ENCODE results near the gene TLCD2.
"Not testable (repeated sequence)": the region's sequence is repeated elsewhere in the genome, so short reads cannot be mapped to it uniquely, and the experiment has no call there.

The TLCD2 gene, protein sequence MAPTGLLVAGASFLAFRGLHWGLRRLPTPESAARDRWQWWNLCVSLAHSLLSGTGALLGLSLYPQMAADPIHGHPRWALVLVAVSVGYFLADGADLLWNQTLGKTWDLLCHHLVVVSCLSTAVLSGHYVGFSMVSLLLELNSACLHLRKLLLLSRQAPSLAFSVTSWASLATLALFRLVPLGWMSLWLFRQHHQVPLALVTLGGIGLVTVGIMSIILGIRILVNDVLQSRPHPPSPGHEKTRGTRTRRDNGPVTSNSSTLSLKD

DNA sequence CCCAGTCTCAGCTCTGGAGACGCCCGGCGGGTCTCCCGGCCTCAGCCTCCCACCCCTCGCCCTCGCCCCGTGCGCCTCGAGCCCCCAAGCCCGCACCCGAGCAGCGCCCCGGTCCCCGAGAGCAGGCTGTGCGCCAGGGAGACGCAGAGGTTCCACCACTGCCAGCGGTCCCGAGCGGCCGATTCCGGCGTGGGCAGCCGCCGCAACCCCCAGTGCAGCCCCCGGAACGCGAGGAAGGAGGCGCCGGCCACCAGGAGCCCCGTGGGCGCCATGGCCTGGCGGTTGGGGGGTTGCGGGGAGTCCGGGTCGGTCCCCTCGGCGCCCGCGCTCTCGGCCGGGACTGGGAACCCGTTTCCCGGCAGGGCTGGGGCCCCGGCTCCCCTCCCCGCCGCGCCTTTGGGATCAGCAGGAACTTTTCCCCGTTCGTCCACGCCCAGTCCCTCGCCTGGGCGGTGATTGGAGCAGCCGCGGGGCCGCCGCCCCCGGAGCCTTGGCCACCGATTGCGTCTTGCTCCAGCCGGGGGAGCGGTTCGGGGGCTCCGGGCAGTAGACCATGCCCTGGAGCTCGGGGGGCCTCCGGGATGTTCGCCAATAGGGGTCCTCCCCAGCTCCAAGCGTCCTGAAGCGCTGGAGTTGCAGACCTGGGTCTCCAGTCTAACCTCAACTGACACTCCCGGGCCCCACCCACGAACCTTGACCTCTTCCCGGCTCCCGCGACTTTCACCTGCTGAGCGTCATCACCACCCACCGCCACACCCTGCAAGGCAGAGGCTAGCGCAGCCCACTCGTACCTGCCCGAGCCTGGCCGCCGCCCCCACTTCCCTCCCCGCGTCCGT lies at the start of gene TLCD2:
TSS of gene TLCD2 (minus strand) at position 407 of the 836 bp plus-strand sequence. CDS start at position 272, 135 bp downstream.
- DNase-seq: peak; percentile 0

DNA sequence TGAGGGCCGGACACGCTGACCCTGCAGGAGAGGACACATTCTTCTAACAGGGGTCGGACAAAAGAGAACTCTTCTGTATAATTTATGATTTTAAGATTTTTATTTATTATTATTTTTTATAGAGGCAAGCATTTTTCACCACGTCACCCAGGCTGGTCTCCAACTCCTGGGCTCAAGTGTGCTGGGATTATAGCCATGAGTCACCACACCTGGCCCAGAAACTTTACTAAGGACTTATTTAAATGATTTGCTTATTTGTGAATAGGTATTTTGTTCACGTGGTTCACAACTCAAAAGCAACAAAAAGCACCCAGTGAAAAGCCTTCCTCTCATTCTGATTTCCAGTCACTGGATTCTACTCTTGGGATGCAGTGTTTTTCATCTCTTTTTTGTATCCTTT lies 49.4 kb upstream of the TLCD2 start:
- no peak for DNase-seq

DNA sequence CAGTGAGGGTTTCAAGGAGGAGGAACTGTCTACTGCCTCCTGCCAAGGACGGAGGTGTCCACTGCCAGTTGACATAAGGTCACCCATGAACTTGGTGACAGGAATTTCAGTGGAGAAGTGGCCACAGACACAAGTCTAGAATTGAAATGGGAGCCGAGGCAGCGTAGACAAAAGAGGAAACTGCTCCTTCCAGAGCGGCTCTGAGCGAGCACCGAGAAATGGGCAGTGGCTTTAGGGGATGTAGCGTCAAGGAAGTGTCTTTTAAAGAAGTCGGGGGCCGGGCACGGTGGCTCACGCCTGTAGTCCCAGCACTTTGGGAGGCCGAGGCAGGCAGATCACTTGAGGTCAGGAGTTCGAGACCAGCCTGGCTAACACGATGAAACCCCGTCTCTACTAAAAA lies 48.6 kb upstream of the TLCD2 start:
- DNase-seq: no peak

DNA sequence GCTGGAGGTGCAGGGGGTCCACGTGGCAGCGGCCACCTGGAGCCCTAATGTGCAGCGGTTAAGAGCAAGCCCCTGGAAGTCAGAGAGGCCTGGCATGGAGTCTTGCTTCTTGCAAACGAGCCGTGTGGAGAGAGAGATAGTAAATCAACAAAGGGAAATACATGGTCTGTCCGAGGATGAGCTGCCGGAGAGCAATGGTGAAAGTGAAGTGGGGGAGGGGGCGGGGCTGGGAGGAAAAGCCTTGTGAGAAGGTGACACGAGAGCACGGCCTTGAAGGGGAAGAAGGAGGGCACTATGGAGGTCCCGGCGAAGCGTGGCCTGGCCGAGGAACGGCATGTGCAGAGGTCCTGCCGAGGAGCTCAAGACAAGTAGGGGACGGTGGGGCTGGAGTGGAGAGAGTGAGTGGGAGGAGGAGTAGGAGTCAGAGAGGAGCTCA lies 45.7 kb upstream of the TLCD2 start:
- no peak for DNase-seq

DNA sequence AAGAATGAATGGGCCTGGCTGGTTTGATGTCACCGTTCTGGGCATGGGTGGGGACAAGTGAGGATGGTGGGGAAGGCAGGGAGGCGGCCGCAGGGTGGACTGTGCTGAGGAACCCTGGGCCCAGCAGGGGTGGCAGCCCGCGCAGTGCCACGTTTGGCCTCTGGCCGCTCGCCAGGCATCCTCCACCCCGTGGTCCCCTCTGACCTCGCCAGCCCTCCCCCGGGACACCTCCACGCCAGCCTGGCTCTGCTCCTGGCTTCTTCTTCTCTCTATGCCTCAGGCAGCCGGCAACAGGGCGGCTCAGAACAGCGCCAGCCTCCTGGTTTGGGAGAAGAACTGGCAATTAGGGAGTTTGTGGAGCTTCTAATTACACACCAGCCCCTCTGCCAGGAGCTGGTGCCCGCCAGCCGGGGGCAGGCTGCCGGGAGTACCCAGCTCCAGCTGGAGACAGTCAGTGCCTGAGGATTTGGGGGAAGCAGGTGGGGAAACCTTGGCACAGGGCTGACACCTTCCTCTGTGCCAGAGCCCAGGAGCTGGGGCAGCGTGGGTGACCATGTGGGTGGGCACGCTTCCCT lies 45.2 kb upstream of the TLCD2 start:
- no peak for DNase-seq

DNA sequence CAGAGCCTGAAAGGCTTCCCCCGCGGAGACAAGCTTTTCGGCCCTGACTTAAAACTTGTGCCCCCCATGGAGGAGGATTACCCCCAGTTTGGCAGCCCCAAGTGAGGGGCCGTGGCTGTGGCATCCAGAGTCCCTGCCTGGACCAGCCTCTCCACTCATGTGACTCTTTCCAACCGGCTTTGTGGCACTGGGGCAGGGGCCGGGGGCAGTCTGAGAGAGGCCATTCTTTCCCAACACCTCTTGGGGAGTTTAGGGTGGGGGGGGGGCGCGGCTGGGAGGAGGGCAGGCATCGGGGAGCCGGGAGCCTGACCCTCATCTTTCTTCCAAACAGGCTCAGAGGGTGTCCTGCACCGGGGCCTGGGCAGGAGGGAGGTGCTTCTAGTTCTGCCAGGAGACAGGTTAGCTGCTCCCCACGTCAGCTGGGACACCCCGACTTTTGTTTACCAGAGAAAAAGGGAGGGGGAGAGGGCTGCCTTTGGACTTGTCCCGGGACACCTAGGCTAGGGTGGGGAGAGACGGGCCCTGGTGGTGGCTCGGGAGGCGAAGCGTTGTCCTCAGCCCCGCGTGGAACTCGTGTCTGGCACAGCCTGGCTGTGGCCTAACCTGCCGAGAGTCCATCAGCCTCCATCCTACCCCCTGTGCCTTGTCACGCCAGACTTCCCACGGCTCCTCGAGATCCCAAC lies 44.4 kb upstream of the TLCD2 start:
- no peak for DNase-seq

DNA sequence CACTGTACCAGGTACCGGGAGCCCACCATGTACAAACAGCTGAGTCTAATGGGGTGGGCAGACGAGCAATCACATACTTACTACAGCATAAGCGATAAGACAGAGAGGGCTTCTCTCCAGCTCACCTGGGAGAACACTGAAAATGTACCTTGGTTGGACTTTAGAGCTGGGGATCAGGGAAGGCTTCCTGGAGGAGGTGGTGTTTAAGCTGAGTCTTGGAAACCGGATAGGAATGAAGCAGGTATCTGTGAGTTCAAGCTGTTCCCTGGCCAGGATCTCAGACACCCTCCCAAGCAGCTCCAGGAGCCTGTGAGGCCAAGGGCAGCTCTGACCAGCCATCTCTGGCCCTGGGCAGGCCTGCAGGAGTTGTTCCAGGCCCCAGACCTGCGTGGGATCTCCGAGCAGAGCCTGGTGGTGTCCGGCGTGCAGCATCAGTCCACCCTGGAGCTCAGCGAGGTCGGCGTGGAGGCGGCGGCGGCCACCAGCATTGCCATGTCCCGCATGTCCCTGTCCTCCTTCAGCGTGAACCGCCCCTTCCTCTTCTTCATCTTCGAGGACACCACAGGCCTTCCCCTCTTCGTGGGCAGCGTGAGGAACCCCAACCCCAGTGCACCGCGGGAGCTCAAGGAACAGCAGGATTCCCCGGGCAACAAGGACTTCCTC lies 43.7 kb upstream of the TLCD2 start:
- no peak for DNase-seq

DNA sequence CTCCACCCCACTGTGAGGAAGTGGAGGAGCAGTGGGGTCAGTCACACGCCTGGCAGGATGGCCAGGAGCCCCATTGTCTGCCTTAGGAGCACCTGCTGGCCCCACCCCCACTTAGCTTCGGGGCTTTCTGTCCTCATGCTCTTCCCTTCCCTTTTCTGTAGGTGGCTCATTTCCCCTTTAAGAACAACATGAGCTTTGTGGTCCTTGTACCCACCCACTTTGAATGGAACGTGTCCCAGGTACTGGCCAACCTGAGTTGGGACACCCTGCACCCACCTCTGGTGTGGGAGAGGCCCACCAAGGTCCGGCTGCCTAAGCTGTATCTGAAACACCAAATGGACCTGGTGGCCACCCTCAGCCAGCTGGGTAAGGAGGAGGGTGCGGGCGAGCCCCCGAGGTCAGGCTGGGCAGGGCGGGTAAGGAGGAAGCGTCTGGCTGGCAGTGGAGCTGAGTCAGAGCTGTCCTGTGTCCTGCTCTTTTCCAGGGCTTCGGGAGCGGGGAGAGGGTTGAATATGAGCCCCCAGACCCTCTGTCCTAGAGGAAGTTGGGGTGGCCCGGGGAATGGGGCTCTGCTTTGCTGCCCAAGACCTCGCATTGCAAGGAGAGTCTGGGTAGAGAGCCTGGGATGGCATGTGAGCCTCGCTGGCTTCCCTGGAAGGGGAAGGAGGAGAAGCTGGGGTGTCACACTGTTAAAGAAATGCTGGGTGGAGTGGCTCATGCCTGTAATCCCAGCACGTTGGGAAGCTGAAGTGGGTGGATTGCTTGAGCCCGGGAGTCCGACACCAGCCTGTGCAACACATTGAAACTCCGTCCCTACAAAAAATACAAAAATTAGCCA lies 42.5 kb upstream of the TLCD2 start:
- DNase-seq: no peak

DNA sequence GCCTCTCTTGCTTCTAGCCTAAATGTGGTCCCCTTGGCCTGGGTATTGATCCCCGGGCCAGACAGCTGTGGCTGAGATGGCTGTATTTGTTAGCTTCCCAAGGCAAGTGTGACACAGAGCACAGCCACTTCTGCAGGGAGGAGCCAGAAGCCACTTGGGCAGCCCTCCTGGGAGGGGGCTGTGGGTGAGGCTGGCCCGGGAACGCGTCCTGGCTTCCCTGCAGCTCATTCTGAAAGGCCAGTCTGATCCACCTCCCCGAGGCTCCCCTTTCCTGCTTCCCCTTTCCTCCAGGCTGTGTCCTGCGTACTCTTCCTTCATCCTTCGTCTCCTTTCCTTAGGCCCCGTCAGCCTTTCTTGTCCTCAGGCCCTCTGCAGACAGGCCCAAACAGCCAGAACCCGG lies 40.5 kb upstream of the TLCD2 start:
- no peak for DNase-seq

DNA sequence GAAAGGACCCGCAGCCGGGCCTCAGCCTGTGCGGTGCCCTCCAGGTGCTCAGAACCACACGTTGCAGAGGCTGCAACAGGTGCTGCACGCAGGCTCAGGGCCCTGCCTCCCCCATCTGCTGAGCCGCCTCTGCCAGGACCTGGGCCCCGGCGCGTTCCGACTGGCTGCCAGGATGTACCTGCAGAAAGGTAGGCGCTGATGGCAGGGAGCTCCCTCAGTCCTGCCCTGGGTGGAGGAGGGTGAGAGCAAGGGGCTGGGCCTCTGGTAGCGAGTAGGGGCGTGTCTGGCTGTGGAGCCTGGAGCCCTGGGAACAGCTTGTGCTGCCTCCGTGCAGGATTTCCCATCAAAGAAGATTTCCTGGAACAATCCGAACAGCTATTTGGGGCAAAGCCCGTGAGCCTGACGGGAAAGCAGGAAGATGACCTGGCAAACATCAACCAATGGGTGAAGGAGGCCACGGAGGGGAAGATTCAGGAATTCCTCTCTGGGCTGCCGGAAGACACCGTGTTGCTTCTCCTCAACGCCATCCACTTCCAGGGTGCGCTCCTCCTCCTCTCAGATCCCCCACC lies 36.9 kb upstream of the TLCD2 start:
- peak; percentile 34 for DNase-seq

DNA sequence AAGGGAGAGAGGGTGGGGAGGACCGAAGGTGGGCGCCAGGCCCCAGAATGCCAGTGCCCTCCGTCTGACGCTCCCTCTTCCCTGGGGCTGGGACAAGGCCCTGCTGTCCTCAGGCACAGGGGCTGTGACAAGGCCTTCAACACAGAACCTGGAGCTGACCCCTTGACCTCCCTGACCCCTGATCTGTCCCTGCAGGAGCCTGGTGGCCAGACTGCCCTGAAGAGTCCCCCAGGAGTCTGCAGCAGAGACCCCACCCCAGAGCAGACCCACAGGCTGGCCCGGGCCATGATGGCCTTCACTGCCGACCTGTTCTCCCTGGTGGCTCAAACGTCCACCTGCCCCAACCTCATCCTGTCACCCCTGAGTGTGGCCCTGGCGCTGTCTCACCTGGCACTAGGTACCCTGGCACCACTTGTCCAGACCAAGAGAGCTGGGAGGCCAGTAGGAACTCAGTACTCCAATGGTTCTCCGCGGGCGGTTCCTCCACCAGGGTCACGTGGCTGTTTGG lies 35.4 kb upstream of the TLCD2 start:
- no peak for DNase-seq

DNA sequence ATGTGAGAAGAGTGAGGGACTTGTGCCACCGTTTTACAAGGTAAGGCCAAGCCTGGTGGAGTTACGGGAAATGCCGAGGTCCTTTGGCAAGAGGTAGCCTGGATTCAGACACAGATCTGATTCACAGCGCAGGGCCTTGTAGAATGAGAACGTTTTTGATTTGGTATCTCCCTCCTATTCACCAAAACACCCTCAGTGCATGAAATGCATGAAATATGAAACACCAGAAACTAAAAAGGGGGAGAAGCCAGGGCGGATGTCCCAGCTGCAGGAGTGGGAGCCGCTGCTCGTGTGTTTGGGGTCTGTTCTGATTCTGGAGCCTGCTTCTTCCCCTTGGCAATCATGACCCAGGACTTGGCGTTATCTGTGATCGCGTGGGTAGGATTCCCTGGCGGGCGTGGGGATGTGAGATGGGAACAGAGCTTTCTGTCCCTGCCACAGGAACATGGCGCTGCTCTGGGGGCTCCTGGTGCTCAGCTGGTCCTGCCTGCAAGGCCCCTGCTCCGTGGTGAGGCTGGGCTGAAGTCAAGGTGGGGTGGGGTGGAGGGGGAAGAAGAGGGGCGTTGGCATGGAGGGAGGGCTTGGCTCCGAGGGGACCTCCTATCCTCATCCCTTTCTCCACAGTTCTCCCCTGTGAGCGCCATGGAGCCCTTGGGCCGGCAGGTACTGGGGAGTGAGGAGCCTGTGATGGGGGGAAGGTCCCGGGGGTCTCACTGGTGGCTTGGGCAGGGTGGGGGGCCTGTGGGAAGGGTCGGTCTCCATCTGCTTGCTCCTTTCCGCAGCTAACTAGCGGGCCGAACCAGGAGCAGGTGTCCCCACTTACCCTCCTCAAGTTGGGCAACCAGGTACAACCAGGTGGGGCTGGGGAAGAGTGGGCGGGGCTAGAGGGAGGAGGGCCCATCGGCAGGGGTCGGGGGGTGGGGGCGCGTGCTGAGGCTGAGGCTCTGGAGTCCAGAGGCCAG lies 34.7 kb upstream of the TLCD2 start:
- no peak for DNase-seq

DNA sequence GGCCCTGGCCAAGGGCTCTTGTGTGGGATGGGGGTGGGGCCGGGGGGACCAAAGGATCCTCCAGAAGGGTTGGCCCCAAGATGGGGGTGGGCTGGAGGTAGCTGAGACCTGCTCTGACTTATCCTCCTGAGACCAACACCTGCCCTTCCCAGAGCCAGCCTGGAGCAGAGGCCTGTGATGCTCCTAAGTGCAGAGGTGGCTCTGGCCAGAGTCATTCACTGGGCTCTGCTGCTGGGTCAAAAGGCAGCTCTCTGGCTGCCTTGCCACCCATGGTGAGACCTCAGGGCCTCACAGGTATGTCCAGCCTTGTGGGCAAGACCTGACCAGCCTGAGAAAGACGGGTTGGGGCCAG lies 32.9 kb upstream of the TLCD2 start:
- no peak for DNase-seq

DNA sequence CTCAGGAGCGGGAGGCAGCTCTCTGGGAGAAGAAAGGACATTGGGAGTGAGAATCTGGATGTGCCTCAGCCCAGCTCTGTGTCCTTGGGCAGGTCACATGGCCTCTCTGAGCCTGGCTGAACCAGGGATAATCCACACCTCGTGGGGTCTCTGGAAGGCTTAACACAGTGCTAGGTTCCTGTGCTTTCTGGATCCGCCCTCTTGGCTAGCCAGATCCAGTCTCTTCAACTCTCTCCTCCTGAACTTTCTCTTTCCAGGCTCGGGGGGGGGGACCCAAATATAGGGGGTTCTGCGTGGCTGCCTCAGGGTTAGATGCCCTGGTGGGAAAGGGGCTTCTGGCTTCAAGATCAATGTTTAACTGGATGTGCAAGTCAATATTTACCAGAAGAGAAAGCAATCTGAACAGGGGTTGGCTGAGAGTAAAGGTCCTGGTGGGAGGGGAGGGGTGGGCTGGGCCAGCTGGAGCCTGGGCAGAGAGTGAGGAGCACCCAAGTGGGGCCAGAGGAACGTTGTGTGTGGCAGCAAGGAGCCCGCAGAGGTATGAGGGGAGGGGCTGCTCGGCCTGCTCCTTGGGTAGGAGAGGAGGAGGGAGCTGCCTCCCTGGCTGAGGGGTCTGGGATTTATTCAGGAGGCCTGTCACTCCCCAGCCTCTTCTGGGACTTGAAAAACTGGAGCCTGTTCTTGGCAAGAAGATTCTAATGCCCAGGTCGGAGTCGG lies 32.4 kb upstream of the TLCD2 start, which contains the start of gene SERPINF2:
TSS of gene SERPINF2 (plus strand) at position 501 of the 717 bp plus-strand sequence. CDS start 2,125 bp downstream, outside the sequence.
- DNase-seq: no peak

DNA sequence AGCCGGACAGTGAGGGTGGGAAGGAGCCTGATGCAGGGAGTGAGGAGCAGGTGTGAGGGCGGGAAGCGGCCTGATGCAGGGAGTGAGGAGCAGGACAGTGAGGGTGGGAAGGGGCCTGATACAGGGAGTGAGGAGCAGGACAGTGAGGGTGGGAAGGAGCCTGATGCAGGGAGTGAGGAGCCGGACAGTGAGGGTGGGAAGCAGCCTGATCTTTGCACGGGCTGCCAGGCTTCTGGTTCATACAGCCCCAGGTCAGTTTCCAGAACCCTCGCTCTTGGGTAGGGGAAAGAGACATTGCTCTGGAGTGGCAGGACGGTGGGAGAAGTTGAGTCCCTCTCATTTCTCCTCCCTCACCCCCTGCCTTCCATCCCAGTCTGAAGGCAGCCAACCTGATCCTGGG lies 31.7 kb upstream of the TLCD2 start:
- DNase-seq: not testable (repeated sequence)

DNA sequence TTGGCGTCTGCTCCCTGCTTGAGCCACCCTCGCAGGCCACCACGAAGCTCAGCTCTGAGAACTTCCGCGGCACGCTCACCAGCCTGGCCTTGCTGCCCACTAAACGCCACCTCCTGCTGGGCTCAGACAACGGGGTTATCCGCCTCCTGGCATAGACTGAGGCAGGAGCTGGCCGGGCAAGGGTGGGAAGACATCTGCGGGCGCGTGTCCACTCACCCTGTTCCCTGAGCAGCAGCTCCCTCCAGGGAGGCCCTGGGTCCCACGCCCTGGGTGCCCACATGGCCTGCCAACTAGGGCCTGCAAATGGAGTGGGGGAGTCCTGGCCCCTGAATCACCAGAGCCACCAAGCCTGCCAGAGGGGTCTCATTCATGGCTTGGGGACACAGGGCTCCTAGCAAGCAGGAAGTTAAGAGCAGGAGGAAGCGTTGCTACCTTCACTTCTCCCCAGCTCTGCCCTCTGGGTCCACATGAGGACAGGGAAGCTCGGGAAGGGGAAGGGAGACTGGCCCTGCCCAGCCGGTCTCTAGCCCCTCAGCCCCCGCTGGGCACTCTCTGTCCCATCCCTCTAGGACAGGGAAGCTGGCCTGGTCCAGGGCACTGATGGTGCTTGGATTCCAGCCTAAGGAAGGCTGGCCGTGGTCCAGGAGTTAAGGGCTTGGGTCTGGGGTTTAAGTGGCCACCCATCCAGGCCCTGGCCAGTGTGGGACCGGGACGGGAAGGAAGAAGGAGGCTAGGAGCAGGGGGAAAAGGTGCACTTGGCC lies 27.5 kb upstream of the TLCD2 start:
- DNase-seq: no peak

DNA sequence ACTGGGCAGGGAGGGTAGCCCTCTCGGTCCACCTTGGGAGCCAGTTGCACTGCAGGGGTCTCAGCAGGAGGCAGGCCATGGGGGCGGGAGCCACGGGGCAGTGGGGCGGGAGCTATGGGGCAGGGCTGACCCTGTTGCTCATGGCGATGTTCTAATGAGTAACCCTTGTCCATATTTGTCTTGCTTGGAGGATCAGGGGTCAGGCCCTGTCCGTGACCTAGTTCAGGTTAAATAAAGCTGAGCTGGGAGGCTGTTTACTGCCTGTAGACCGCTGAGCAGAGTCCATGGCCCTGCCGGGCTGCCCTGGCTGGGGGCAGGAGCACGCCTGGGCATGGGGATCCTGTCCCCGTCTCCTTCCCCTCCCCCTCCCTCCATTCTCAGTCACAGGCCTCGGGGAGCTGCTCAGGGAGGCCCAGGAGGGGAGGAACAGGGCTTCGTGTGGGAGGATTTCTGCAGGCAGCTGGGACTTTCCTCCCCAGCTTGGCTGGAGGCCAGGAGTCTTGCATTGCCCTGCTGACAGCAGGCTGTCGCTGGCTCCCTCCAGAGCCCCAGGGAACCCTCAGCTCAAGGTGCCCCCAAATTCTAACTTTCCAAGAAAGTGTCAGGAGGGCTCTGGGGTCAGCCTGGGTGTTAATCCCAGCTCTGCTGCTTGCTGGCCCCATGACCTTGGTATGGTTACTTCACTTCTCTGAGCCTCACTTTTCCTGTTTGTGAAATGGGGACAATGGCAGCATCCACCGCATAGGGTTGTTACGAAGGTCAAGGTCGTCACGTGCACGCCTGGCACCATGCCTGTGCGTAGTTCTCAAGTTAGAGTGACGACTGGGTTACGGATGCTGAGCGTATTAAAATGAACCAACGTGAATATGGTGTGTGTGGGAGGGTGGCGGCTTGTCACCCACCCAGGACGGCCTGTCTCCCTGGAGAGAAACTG lies 26.4 kb upstream of the TLCD2 start:
- no peak for DNase-seq
